H1 (cell line): ENCODE results near the gene KIF2C. TPM values are rescaled to one million over a fixed set of nuclear protein-coding genes. Genes with fewer than 3 reads are reported as not detected.

Source experiments
- CTCF ChIA-PET: fragments of 300-600 bp; sonication (Branson Sonifier 250); formaldehyde crosslinking; loops from one replicate; lab custom pipeline; 2021; ENCODE audit not compliant: partially characterized antibody; lab: Charles Lee
- POLR2A ChIA-PET: fragments of 300-600 bp; sonication (Branson Sonifier 250); formaldehyde crosslinking; loops from one replicate; lab custom pipeline; 2021; ENCODE audit warnings: inconsistent platforms; ENCODE audit not compliant: partially characterized antibody; lab: Charles Lee
- DNase-seq, 2 experiments: peaks; one replicate each; pipeline versions ENCODE4 v3.0.0 to v3.0.0-alpha.2; 2010 to 2022; ENCODE audit warnings: low spot score in 2 of 2, low read depth in 1 of 2, mixed read lengths in 1 of 2
- FAIRE-seq: peaks from 2 replicates; lab custom pipeline; 2011; peaks lifted over from hg19 to GRCh38; lab: Jason Lieb, UNC
- H2AFZ ChIP-seq: 2 replicates; pipeline ENCODE4 v1.8.1; 2012; ENCODE audit warnings: low read length, inconsistent platforms
- H2AK5ac ChIP-seq: 2 replicates; pipeline ENCODE4 v1.6.1; 2013; ENCODE audit warnings: low read depth, low read length
- H2BK120ac ChIP-seq: replicated peaks from 2 replicates; pipeline ENCODE3; 2013; ENCODE audit warnings: low read depth, low read length, inconsistent platforms
- H2BK12ac ChIP-seq: 2 replicates; pipeline ENCODE4 v1.6.1; 2013; ENCODE audit warnings: low read depth, low read length
- H2BK15ac ChIP-seq: 2 replicates; pipeline ENCODE4 v1.6.1; 2013; ENCODE audit warnings: low read length
- H2BK20ac ChIP-seq: 2 replicates; pipeline ENCODE4 v1.6.1; 2013; ENCODE audit warnings: low read length
- H2BK5ac ChIP-seq: 2 replicates; pipeline ENCODE4 v1.6.1; 2013; ENCODE audit warnings: low read depth, low read length
- H3K14ac ChIP-seq: 2 replicates; pipeline ENCODE4 v1.6.1; 2013; ENCODE audit warnings: inconsistent platforms; ENCODE audit not compliant: insufficient read length
- H3K18ac ChIP-seq: 2 replicates; pipeline ENCODE4 v1.6.1; 2013; ENCODE audit warnings: low read length; ENCODE audit errors: extremely low read depth
- H3K23ac ChIP-seq: 2 replicates; pipeline ENCODE4 v1.6.1; 2013; ENCODE audit warnings: inconsistent platforms; ENCODE audit not compliant: insufficient read length
- H3K23me2 ChIP-seq: 2 replicates; pipeline ENCODE4 v1.6.1; 2013; ENCODE audit warnings: low read depth, low read length
- H3K27ac ChIP-seq: 2 replicates; pipeline ENCODE4 v1.6.1; 2011; ENCODE audit warnings: low read depth, low read length, inconsistent platforms
- H3K27me3 ChIP-seq, 4 experiments: replicated peaks in 1 of 4; 1 replicate in 1 of 4; 2 replicates in 3 of 4; pipeline versions ENCODE4 v1.6.1 to v1.8.1; 2011 to 2013; ENCODE audit warnings: low read length in 3 of 4, mild to moderate bottlenecking in 3 of 4, inconsistent platforms in 2 of 4, mixed read lengths in 2 of 4, moderate library complexity in 1 of 4; ENCODE audit not compliant: control insufficient read depth in 3 of 4, insufficient read depth in 3 of 4; ENCODE audit errors: extremely low read depth in 1 of 4
- H3K36me3 ChIP-seq, 4 experiments: 2 replicates each; pipeline versions ENCODE4 v1.6.1 to v1.8.1; 2011 to 2013; ENCODE audit warnings: mild to moderate bottlenecking in 4 of 4, low read length in 3 of 4, moderate library complexity in 2 of 4, control low read depth in 1 of 4, inconsistent platforms in 1 of 4; ENCODE audit not compliant: insufficient read depth in 4 of 4, control insufficient read depth in 2 of 4
- H3K4ac ChIP-seq: replicated peaks from 2 replicates; pipeline ENCODE3; 2013; ENCODE audit warnings: low read length, low read depth, mixed read lengths, inconsistent platforms; ENCODE audit not compliant: insufficient read length
- H3K4me1 ChIP-seq, 4 experiments: replicated peaks in 1 of 4; 1 replicate in 1 of 4; 2 replicates in 3 of 4; pipeline versions ENCODE4 v1.6.1 to v1.8.1; 2011 to 2013; ENCODE audit warnings: low read length in 3 of 4, inconsistent platforms in 2 of 4, mixed read lengths in 1 of 4; ENCODE audit not compliant: insufficient read depth in 4 of 4, control insufficient read depth in 3 of 4
- H3K4me2 ChIP-seq, 2 experiments: 2 replicates each; pipeline versions ENCODE4 v1.6.1 to v1.8.1; 2011 to 2013; ENCODE audit warnings: low read depth in 2 of 2, low read length in 2 of 2, control low read depth in 1 of 2, inconsistent platforms in 1 of 2, mild to moderate bottlenecking in 1 of 2; ENCODE audit not compliant: insufficient read depth in 1 of 2
- H3K4me3 ChIP-seq, 4 experiments: fragments of 200-600, 300-600 bp in 1 of 4; sonication (generic), shearing (Covaris generic), sonication (Bioruptor Twin) in 1 of 4; 2 replicates each; pipeline versions ENCODE4 v1.5.1 to v1.8.1; 2011 to 2016; ENCODE audit warnings: low read length in 4 of 4, low read depth in 3 of 4, control low read depth in 2 of 4, inconsistent platforms in 2 of 4, mild to moderate bottlenecking in 2 of 4, mixed read lengths in 1 of 4, moderate library complexity in 1 of 4; ENCODE audit not compliant: insufficient read depth in 2 of 4; ENCODE audit errors: extremely low read depth in 1 of 4
- H3K56ac ChIP-seq: replicated peaks from 2 replicates; pipeline ENCODE3; 2013; ENCODE audit warnings: low read depth, mild to moderate bottlenecking, mixed read lengths, low read length, inconsistent platforms; ENCODE audit not compliant: insufficient read length
- H3K79me1 ChIP-seq: 2 replicates; pipeline ENCODE4 v1.6.1; 2013; ENCODE audit warnings: low read depth, low read length, control low read depth
- H3K79me2 ChIP-seq, 2 experiments: 2 replicates each; pipeline versions ENCODE4 v1.6.1 to v1.8.1; 2012 to 2013; ENCODE audit warnings: low read length in 2 of 2, mild to moderate bottlenecking in 2 of 2, inconsistent platforms in 1 of 2; ENCODE audit not compliant: insufficient read depth in 2 of 2, control insufficient read depth in 1 of 2
- H3K9ac ChIP-seq, 4 experiments: replicated peaks in 1 of 4; 1 replicate in 1 of 4; 2 replicates in 3 of 4; pipeline versions ENCODE4 v1.6.1 to v1.8.1; 2011 to 2013; ENCODE audit warnings: low read depth in 3 of 4, low read length in 3 of 4, control low read depth in 2 of 4, mild to moderate bottlenecking in 2 of 4, moderate library complexity in 2 of 4, inconsistent platforms in 1 of 4; ENCODE audit errors: extremely low read depth in 1 of 4
- H3K9me3 ChIP-seq, 2 experiments: 2 replicates each; pipeline versions ENCODE4 v1.6.1 to v1.8.1; 2012 to 2013; ENCODE audit warnings: mild to moderate bottlenecking in 2 of 2, moderate library complexity in 2 of 2, control low read depth in 1 of 2, inconsistent platforms in 1 of 2, low read depth in 1 of 2, low read length in 1 of 2, mixed read lengths in 1 of 2; ENCODE audit not compliant: insufficient read depth in 2 of 2
- H4K20me1 ChIP-seq, 2 experiments: replicated peaks in 1 of 2; 2 replicates each; pipeline versions ENCODE3 to v1.8.1; 2011 to 2013; ENCODE audit warnings: inconsistent platforms in 2 of 2, low read length in 2 of 2, mild to moderate bottlenecking in 1 of 2; ENCODE audit not compliant: insufficient read depth in 2 of 2, control insufficient read depth in 1 of 2
- H4K5ac ChIP-seq: 2 replicates; pipeline ENCODE4 v1.6.1; 2013; ENCODE audit warnings: low read length, low read depth, mixed read lengths, inconsistent platforms; ENCODE audit not compliant: insufficient read length
- H4K8ac ChIP-seq: 2 replicates; pipeline ENCODE4 v1.8.0; 2013; ENCODE audit warnings: mild to moderate bottlenecking, moderate library complexity, low read length, inconsistent platforms; ENCODE audit not compliant: insufficient read depth; ENCODE audit errors: extremely low read depth
- H4K91ac ChIP-seq: replicated peaks from 2 replicates; pipeline ENCODE3; 2013; ENCODE audit warnings: low read length, mixed read lengths, inconsistent platforms; ENCODE audit not compliant: insufficient read length
- CTBP2 ChIP-seq: IDR thresholded peaks from 2 replicates; pipeline ENCODE4 v1.7.0; 2011; ENCODE audit warnings: borderline replicate concordance, mild to moderate bottlenecking, moderate library complexity, mixed read lengths, low read length; ENCODE audit not compliant: insufficient read depth, insufficient read length
- WGBS, 2 experiments: shearing (Covaris generic) in 1 of 2; methylation state at CpG; one replicate each; pipeline versions ENCODE4 v1.1.6 to v1.1.7; 2013 to 2015; ENCODE audit warnings: low lambda C conversion rate in 2 of 2, mixed read lengths in 2 of 2, inconsistent platforms in 1 of 2, low coverage in 1 of 2, missing lambda C conversion rate in 1 of 2; ENCODE audit not compliant: insufficient replicate concordance in 2 of 2, insufficient coverage in 1 of 2, insufficient read length in 1 of 2; ENCODE audit errors: extremely low coverage in 1 of 2, missing lambda C conversion rate in 1 of 2; 5-methylcytosine and 5-hydroxymethylcytosine counted together
- polyA plus RNA-seq, 7 experiments: library from polyadenylated mRNA; depleted of rRNA in 3 of 7; stranded (reverse) in 5 of 7; unstranded in 2 of 7; fragments of >200 nt in 5 of 7; fragments of 200-250 nt in 2 of 7; gene quantifications; 1 replicate in 5 of 7; 2 replicates in 1 of 7; 4 replicates in 1 of 7; pipeline versions ENCODE4 v1.2.1 to v1.2.3, GENCODE V29; 2011 to 2013; ENCODE audit warnings: missing spikeins in 2 of 7, mixed read lengths in 2 of 7
- total RNA-seq: library from RNA; stranded (reverse); fragmentation: NEBNext Ultra II Directional; extraction: Animal tissue kit (Norgen Biotek cat#: 25700); gene quantifications from 2 replicates; pipeline ENCODE4 v1.2.1, GENCODE V29; 2021

Gene KIF2C
- total and polyA plus RNA-seq, 2 of the 8 experiments (the other 6 are each of a cell fraction or from before 2014, with no cell fraction given), result 41.8 to 68.1 TPM

DNA sequence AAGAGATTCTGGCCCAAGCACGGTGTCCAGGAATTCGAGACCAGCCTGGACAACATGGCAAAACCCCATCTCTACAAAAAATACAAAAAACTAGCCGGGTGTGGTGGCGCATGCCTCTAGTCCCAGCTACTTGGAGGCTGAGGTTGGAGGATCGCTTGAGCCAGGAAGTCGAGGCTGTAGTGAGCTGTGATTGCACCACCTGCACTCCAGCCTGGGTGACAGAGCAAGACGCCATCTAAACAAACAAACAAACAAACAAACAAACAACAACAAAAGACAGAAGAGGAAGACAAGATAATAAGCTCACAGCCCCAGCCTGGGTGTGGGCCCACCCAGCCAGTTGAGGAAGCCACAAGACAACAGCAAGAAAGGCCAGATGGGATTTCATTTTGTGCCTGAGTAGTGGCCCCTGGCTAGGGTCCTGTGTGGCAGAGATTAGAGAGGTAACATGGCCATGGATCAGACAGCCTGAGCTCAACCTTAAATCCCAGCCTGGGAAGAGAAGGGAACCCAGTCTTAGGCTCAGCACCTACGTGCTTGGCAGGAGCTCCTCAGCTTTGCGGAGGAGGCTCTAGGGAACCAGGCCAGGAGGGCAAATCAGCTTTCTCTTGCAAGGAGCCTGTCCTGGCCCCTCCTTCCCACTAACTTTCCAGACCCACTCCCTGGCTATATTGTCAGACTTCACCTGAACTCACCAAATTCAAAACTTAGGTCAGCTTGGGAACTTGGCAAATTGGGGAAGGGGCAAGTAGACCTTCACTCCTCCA lies 53.3 kb downstream of the KIF2C start:
- TF ChIP-seq CTBP2, result no peak
- FAIRE-seq, result no peak
- Histone ChIP-seq H2BK15ac (peak overlapping the region; percentile 98), H3K79me1 (0 out of 2 replicates have a peak, but pooled peaks cover 2% of the 10 kb centered on the region), H3K36me3 (no peaks in the 10 kb centered on the region), H3K18ac (peak overlapping the region; percentile 71; the same call in 1 of the 2 replicates), H4K20me1 (no peaks in the 10 kb centered on the region), H2BK20ac (peak overlapping the region; percentile 86; the same call in 1 of the 2 replicates), H2BK5ac (peak overlapping the region; percentile 79; the same call in 1 of the 2 replicates), H3K27me3 (no peaks in the 10 kb centered on the region), H4K5ac (peak overlapping the region; percentile 63), H3K4ac (no peak overlapping the region), H2BK12ac (peak overlapping the region; percentile 98), H3K9me3 (no peaks in the 10 kb centered on the region), H3K4me3 (no peak overlapping the region), H3K56ac (no peak overlapping the region), H3K4me2 (peak overlapping the region in 1 of 2 experiments; percentile 40; a peak in 1 of 4 replicates), H3K9ac (no peak overlapping the region), H2AK5ac (peak overlapping the region; percentile 95), H3K27ac (no peak overlapping the region), H3K23me2 (no peaks in the 10 kb centered on the region; the same call in 1 of the 2 replicates), H3K79me2 (no peaks in the 10 kb centered on the region), H4K91ac (peak overlapping the region; percentile 77), H3K14ac (no peak overlapping the region), H3K23ac (no peak overlapping the region), H2AFZ (no peak overlapping the region), H3K4me1 (peaks cover 0 to 5% (median 5%) of the 10 kb centered on the region in 4 experiments), H2BK120ac (no peak overlapping the region), H4K8ac (no peak overlapping the region)
- no peak for DNase-seq
- CTCF ChIA-PET, result interaction anchor here (0.6 to 5.7 kb wide), 36 partner anchors 9 to 776 kb away, joined by 3 to 51 read pairs (median 4); partner anchors contain the start of genes BTBD19, DYNLT4, HECTD3 and PTCH2
- POLR2A ChIA-PET, result interaction anchor here (0.9 to 12.1 kb wide), 10 partner anchors 9 to 71 kb away, joined by 3 to 310 read pairs (median 8); partner anchors contain the start of genes BTBD19, DYNLT4, RNU5D-1 and RPS8
- 94% methylated on average over 9 of the region's 9 CpGs; no CpG with 5 or more reads in 1 of the 2 experiments for WGBS, 2 experiments
